GM19328 (cell line): ENCODE data around the gene CLRN3.

Experiments
- ATAC-seq: cut with Tn5 transposase; IDR thresholded peaks from one replicate; pipeline ENCODE4 v1.9.1; 2021; ENCODE audit warnings: mild to moderate bottlenecking, moderate library complexity; ENCODE audit not compliant: unreplicated experiment

Gene CLRN3

GRCh38 chr10:127903789-127904188 is 11.0 kb upstream of the CLRN3 start:
- no peak for ATAC-seq

DNA sequence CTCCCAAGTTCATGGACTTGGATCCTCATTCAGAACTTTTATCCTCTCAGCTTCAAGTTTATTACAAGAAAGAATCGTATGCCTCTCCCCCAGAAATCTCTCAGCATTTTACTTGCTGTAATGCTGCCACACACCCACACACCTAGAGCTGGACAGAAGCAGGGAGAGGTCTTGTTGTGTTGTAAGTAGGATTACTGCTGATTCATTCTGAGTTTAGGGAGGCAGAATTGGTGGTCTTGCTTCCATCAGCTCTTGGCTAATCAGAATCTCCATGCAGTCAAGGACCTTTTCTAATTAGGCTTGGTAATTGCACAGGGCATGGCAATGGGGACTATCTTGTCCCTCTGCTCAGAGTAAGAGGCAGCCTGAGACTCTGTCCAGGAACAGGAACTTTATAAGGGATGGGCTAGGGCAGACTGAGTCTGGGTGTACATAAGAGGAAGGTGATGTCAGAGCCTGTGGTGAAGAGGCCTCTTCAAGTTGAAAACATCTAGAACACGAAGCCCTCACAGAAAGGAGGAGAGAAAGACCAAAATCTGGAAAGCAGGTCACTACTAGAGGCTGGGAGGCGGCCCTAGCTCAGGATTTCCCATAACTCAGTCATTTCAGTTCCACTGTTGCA is 7.1 kb upstream of the CLRN3 start:
- no peak for ATAC-seq

GRCh38 chr10:127897177-127897576 is 4.4 kb upstream of the CLRN3 start:
- no peak for ATAC-seq

DNA sequence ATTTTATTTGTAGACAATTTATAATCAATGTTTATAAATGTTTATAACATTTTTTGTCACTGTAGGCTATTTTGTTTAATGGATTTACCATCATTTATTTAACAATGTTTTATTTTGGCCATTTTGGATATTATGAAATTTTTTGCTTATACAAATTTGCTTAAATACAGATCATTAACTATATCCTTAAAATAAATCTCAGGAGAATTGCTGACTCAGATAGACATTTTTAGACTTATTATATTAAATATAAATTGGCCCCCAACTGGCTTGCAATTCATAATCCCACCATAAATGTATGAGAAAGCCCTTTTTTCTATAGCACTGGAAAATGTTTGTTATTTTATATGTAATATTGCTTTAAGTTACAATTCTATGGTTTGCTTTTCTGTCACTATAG is 3.8 kb upstream of the CLRN3 start:
- no peak for ATAC-seq

DNA sequence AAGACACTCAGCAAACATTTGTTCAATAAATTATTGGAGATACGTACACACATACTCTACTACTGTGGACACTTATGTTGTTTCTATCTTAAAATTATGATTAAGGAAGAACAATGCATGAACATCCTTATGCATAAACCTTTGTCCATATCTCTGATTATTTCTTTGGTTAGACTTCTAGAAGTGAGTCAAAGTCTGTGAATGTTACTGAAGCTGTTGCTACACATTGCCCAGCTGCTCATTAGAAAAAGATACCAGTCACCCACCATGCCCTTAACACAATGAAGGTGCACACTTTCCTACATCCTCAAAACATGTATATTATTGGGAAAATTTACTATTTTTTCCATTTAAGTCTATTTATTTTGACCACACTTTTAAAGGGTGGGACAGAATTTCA is 1.4 kb upstream of the CLRN3 start:
- no peak for ATAC-seq

- ATAC-seq, result no peak
Measured at GRCh38 chr10:127890832-127891334, 1.9 kb downstream of the CLRN3 start.

GRCh38 chr10:127890216-127890615 is 2.5 kb downstream of the CLRN3 start:
- ATAC-seq, result no peak

DNA sequence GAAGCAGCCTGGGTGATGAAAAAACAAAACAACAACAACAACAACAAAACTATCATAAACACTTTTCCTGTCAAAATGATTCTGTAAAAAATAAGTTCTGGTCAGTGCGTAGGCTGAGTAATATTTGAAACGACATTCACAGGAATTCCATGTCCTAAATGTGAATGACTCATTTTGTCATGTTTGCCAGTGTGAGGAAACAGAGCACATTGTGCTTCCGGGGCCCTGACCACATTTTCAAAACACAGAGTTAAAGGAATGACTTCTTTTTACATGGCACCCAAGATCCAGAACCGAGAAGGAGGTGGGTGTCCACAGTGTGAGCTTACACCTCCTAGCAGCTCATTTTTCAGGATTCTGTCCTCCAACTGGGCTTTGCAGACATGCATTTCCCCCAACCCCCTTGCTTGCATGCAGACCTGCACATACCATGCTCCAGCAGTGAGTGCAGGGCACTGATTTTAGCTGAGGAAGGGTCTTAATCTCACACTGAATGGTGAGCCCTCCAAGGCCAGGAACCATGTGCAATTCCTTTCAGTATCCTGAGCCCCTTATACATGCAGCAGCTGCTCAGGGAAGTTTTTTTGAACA is 3.0 kb downstream of the CLRN3 start:
- no peak for ATAC-seq

GRCh38 chr10:127888521-127889312 is 4.0 kb downstream of the CLRN3 start:
- no peak for ATAC-seq

- ATAC-seq, result no peak
Measured at GRCh38 chr10:127887541-127888415, 5.0 kb downstream of the CLRN3 start.

DNA sequence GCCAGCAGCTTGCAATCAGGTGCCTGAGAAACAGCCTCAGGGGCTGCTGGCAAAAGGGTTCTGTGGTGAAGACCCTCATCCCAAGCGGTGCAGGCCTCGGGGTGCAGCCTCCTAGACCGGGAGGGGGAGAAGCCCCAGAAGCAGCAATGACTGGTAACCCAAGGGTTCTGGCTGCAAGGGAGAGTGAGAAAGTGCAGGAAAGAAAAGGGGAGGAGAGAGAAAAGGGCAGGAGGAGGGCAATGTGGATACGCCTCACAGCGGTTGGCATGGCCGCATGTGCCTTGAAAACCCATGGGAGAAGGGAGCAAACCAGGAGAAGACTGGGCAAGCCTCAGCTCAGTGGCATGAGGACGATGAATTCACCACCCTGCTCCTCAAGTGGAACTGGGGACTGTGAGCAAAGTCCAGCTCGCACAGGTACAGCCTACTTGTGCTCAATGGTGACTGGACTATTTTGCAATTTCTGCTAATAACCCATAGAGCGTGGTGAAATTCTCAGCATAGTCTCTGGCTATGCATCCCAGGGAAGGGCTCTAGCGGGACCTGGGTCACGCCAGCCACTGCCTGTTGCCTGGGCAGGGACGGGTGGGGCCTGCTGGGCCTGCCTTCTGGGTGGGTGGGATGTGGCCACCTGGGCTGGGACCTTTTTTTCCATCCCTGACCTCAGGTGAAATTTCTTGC is 6.2 kb downstream of the CLRN3 start:
- no peak for ATAC-seq

- no peak for ATAC-seq
Measured at GRCh38 chr10:127884501-127884900, 8.2 kb downstream of the CLRN3 start.

DNA sequence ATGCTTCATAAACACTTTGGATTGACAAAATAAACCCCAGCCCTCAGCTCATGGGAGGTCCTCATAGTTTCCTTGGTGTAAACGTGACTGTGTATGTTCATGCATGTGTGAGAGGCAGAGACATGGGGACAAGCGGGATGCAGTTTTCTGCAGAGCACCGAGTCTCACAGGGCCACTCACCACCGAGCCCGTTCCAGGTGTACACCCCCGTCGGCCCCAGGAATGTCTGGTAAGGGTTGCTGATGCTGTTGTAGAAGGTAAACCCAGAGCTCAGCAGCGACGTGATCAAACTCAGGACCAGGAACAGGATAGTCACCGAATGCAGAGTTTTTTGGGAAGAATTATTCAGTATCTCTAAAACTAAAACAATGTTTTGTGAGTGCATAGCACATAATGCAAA is 9.2 kb downstream of the CLRN3 start:
- ATAC-seq, result no peak

- no peak for ATAC-seq
Measured at GRCh38 chr10:127882801-127883459, 9.8 kb downstream of the CLRN3 start.

GRCh38 chr10:127882391-127882790 is 10.3 kb downstream of the CLRN3 start:
- ATAC-seq, result no peak

- no peak for ATAC-seq
Measured at GRCh38 chr10:127881262-127881661, 11.5 kb downstream of the CLRN3 start.

- ATAC-seq, result no peak
Measured at GRCh38 chr10:127880557-127880956, 12.2 kb downstream of the CLRN3 start.

DNA sequence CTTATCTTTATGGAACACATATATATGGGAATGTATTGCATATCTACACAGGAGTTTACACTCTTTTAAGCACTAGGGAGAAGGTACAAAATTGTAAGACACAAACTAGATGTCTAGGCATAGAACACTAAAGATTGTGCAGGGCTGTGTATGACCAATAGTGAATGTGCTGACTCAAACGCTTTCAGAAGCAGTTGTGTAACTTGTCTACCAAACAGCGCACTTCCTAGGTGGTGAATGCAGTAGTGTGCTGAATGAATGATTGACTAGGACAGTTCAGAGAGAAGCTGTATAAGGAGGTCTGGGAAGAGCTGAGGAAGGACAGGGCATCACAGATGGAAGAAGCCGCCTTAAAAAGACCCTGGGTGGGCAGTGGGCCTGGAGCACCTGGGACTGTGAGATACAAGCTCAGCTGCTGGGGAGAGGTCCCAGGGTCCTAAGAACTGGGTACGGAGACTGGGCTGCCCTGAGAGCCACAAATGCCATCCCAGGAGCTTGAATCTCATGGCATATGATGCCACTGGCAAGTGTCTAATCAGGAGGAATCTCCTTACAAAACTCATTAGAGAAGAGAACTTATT is 14.2 kb downstream of the CLRN3 start:
- no peak for ATAC-seq

DNA sequence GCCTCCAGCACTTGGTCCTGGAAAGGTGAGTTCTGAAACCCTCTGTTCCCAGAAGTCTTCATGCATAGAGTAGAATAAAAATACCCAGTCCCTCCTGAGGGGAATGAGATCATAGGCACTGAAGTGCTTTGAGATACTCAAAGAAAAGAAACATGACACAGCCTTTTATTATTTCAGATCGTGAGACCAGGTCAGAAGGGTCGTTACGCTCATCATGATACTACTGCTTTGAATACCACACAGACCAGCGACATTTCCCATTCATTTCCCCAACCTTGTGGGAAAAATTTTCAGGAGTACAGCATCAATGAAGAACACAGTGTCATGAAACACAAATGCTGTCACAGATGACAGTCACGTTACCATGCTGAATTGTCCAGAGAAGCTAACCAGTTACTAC is 15.0 kb downstream of the CLRN3 start:
- no peak for ATAC-seq

- no peak for ATAC-seq
Measured at GRCh38 chr10:127877116-127877515, 15.6 kb downstream of the CLRN3 start.
